Vagina (tissue), 2 donors: ENCODE results near the gene TBX3.

Experiments used
- POLR2A ChIP-seq, 2 donors: fragments of 450-650 bp; IDR thresholded peaks; one replicate each; pipeline ENCODE4 v1.6.1; 2017; ENCODE audit warnings: antibody characterized with exemption in 2 of 2, mild to moderate bottlenecking in 2 of 2, moderate library complexity in 2 of 2
- POLR2AphosphoS5 ChIP-seq, 2 donors: sonication (generic); formaldehyde crosslinking; IDR thresholded peaks; one replicate each; pipeline ENCODE4 v1.9.0; 2017; ENCODE audit warnings: antibody characterized with exemption in 2 of 2, mild to moderate bottlenecking in 2 of 2, low read depth in 1 of 2; ENCODE audit not compliant: insufficient read depth in 1 of 2
- TF ChIP-seq, protein P1 (sequence below), 3 experiments: fragments of 450-650 bp in 2 of 3; fragments of 200-600 bp in 1 of 3; sonication (generic) in 1 of 3; IDR thresholded peaks; one replicate each; pipeline ENCODE4 v1.5.1; 2017 to 2019; ENCODE audit warnings: antibody characterized with exemption in 3 of 3, mild to moderate bottlenecking in 2 of 3, moderate library complexity in 2 of 3

DNA sequence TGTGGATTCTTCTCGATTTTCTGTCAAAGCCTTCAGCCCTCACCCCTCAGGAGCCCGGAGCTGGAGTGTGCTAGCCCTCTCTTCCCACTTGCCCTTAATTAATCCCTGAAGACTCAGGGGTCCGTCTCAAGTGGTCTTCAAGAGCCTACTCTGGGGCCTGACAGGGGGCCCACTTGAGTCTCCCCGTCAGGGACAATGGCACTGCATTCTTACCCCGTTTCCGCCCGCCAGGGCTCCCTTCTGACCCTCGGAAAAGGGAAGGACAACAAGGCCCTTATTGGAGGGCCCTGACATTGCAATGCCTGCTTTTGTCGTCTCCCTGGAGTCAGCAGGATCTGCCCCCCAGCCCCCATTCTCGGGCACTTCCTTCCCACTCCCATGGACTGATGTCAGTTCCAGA is 34.4 kb downstream of the TBX3 start:
- TF ChIP-seq, protein P1, sequence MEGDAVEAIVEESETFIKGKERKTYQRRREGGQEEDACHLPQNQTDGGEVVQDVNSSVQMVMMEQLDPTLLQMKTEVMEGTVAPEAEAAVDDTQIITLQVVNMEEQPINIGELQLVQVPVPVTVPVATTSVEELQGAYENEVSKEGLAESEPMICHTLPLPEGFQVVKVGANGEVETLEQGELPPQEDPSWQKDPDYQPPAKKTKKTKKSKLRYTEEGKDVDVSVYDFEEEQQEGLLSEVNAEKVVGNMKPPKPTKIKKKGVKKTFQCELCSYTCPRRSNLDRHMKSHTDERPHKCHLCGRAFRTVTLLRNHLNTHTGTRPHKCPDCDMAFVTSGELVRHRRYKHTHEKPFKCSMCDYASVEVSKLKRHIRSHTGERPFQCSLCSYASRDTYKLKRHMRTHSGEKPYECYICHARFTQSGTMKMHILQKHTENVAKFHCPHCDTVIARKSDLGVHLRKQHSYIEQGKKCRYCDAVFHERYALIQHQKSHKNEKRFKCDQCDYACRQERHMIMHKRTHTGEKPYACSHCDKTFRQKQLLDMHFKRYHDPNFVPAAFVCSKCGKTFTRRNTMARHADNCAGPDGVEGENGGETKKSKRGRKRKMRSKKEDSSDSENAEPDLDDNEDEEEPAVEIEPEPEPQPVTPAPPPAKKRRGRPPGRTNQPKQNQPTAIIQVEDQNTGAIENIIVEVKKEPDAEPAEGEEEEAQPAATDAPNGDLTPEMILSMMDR (IDR thresholded peaks at IDR 0.05), result no peak
- TF ChIP-seq POLR2AphosphoS5 (IDR thresholded peaks at IDR 0.05; ENCODE audit: insufficient read depth in 1 of 2, low read depth in 1 of 2), result no peak
- no peak for TF ChIP-seq POLR2A (IDR thresholded peaks at IDR 0.05)
